ENCODE data around the gene CSPG4.

- TF ChIP-seq MYC (IDR thresholded peaks at IDR 0.05; ENCODE audit: insufficient read depth, insufficient read length, insufficient replicate concordance, low read length, severe bottlenecking), result no peak
- TF ChIP-seq MEF2A (IDR thresholded peaks at IDR 0.05; ENCODE audit: insufficient read depth, low read depth, low read length), result no peak
- TF ChIP-seq CTCF (IDR thresholded peaks at IDR 0.05 in 2 of 3, conservative IDR thresholded peaks at IDR 0.05 in 1 of 3; ENCODE audit: control insufficient read depth in 2 of 3, extremely low read depth in 1 of 3, insufficient read depth in 1 of 3, low read depth in 3 of 3, low read length in 3 of 3), result no peak
- TF ChIP-seq EZH2 (IDR thresholded peaks at IDR 0.05; ENCODE audit: borderline replicate concordance, control insufficient read depth, low read depth, low read length), result no peak
Measured at GRCh38 chr15:75651810-75652543, 60.7 kb downstream of the CSPG4 start.
